Activated naive CD8-positive, alpha-beta T cell treated with anti-CD3 and anti-CD28 coated beads for 36 hours (primary cell): ENCODE measurements around the gene FAM240A. TPM values are rescaled to one million over a fixed set of nuclear protein-coding genes. Genes with fewer than 3 reads are reported as not detected.

Experiments used
- DNase-seq: peaks from one replicate; pipeline ENCODE4 v3.0.0; 2021
- H3K27ac Mint-ChIP-seq: one replicate; pipeline ENCODE4 v1.8.0; 2022; ENCODE audit warnings: mild to moderate bottlenecking, moderate library complexity, mixed read lengths
- H3K27me3 Mint-ChIP-seq: one replicate; pipeline ENCODE4 v1.8.0; 2022; ENCODE audit warnings: mild to moderate bottlenecking, mixed read lengths
- H3K36me3 Mint-ChIP-seq: one replicate; pipeline ENCODE4 v1.8.0; 2021; ENCODE audit warnings: mild to moderate bottlenecking, mixed read lengths
- H3K4me1 Mint-ChIP-seq: one replicate; pipeline ENCODE4 v1.8.0; 2021; ENCODE audit warnings: mixed read lengths
- H3K4me3 Mint-ChIP-seq: one replicate; pipeline ENCODE4 v1.8.0; 2022; ENCODE audit warnings: mild to moderate bottlenecking, moderate library complexity, mixed read lengths
- H3K9me3 Mint-ChIP-seq: one replicate; pipeline ENCODE4 v1.8.0; 2022; ENCODE audit warnings: mixed read lengths
- total RNA-seq, 2 experiments: library from RNA; stranded (reverse); gene quantifications; one replicate each; pipeline ENCODE4 v1.2.3, GENCODE V29; 2021

Gene FAM240A
- total RNA-seq, 2 experiments from 2014 or later, result not detected

DNA sequence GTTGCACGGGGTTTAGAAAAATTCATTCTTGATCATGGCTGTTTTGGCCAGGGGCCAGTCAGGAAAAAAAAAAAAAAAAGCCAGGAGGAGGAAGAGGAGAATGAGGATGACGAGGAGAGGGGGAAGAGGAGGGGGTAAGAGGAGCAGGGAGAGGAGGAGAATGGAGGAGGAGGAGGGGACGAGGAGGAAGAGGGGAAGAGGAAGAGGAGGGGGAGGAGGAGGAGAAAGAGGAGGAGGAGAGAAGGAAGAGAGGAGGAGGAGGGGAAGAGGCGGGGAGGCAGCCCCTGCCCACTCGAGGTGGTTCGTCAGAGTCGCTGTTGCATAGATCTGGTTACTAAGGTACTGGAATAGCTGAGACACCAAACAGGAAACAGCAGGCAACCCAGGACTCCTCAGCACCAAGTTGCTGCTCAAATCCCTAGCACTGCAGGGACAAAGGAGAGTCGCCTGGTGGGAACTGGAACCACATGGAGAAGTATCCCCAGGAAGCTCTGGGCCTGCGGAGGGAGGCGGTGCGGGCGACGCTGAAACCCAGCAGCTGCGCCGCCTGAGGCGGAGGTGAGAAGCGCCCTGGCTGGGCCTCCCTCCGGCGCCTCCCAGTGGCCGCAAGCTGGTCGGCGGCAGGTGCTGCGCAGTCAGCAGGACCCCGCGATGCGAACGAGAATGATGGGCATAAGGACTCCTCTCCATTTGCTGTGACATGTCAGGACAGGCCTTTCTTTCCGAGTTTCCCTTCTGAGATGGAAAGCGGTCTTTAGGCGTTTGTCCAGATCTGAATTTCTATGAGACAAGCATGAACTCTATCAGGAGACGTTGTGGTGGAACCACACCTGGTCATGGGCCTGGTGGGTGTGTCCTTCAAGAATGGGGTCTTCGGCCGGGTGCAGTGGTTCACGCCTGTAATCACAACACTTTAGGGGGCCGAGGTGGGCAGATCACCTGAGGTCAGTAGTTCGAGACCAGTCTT is 17.5 kb downstream of the FAM240A start:
- peak overlapping the region; percentile 65 for H3K4me3 Mint-ChIP-seq
- H3K36me3 Mint-ChIP-seq, result no peaks in the 10 kb centered on the region
- no peaks in the 10 kb centered on the region for H3K27me3 Mint-ChIP-seq
- H3K4me1 Mint-ChIP-seq, result peaks cover 12% of the 10 kb centered on the region
- peak; percentile 81 for DNase-seq
- H3K9me3 Mint-ChIP-seq, result no peaks in the 10 kb centered on the region
- H3K27ac Mint-ChIP-seq, result peak overlapping the region; percentile 58

DNA sequence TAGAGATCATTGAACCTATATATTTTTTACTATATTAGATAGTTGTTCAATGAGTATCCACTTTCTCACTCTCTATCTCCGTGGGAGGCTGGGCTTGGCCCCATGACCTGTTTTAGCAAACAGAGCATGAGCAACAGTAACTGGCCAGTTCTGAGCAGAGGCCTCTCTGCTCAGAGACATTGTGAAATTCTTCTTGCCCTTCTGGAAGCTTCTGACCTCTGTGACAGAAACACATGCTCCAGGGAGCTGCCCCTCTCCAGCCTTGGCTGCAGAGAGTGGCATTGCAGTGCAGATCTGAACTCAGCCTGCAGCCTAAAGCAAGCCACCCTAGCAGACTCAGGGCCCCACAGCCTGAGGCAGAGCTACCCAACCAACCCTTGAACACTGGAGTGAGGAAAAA is 20.5 kb downstream of the FAM240A start:
- Mint-ChIP-seq H3K27ac (no peak overlapping the region), H3K27me3 (no peaks in the 10 kb centered on the region), H3K4me1 (peaks cover 12% of the 10 kb centered on the region), H3K9me3 (no peaks in the 10 kb centered on the region), H3K36me3 (no peaks in the 10 kb centered on the region), H3K4me3 (no peak overlapping the region)
- DNase-seq, result no peak

DNA sequence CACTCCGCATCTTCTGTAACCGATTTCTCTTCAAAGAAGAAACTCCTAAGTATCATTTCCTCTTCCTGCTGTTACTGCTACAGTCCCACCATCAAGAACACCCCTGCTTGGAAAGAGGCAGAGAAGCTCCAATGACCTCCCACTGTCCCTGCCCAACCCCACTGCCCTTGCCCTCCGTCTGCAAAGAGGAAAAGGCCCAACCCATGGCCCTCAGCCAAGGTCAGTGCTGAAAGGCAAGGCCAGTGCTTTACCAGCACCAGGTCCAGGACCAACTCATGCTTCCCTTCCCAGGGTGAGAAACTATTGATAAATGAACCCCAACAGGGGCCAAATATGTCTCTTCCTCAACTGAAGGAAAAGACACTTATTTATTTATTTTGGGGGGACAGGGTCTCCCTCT is 22.5 kb downstream of the FAM240A start:
- Mint-ChIP-seq H3K4me3 (no peak overlapping the region), H3K9me3 (peaks cover 1% of the 10 kb centered on the region), H3K4me1 (peaks cover 4% of the 10 kb centered on the region), H3K36me3 (no peaks in the 10 kb centered on the region), H3K27ac (no peak overlapping the region), H3K27me3 (no peaks in the 10 kb centered on the region)
- DNase-seq, result no peak

DNA sequence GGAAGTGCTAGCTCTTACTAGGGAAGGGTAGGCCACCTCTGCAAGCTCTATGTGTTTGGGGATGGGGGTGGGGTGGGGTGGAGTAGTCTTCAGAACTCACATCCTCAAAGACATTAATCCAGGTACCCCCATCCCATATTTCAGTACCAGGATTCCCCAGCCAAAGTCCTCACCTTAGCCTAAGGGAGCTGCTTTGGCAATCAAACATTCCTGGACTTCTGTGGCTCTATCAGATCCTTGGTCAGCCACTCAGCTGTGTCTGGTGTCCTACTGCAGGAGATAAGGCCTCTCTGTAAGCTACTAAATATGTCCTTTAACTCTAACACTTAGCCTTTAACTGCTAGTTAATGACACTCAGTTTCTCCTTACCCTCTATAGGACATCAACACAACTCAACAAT is 26.9 kb downstream of the FAM240A start:
- Mint-ChIP-seq H3K27me3 (peaks cover 12% of the 10 kb centered on the region), H3K4me1 (no peaks in the 10 kb centered on the region), H3K9me3 (peaks cover 14% of the 10 kb centered on the region), H3K4me3 (no peak overlapping the region), H3K27ac (no peak overlapping the region), H3K36me3 (peaks cover 2% of the 10 kb centered on the region)
- DNase-seq, result no peak

DNA sequence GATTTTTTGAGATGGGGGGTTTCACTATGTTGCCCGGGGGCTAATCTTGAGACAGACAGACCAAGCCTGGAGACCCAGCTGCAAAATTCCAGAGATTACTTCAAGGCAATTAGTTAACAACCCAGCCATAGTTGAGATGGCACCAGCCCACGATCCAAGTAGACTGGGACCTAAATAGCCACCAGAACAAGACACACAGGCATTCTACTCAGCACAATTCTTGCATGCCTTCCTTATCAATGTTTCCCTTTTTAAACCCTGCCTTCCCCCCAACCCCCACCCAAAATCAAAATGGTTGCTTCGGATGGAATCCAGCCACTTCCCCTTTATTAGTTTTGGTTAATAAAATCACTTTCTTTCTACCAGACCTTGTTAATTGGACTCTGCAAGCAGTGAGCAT is 28.6 kb downstream of the FAM240A start:
- Mint-ChIP-seq H3K27me3 (peaks cover 16% of the 10 kb centered on the region), H3K4me1 (no peaks in the 10 kb centered on the region), H3K9me3 (peaks cover 14% of the 10 kb centered on the region), H3K27ac (no peak overlapping the region), H3K36me3 (peaks cover 2% of the 10 kb centered on the region), H3K4me3 (no peak overlapping the region)
- DNase-seq, result no peak

DNA sequence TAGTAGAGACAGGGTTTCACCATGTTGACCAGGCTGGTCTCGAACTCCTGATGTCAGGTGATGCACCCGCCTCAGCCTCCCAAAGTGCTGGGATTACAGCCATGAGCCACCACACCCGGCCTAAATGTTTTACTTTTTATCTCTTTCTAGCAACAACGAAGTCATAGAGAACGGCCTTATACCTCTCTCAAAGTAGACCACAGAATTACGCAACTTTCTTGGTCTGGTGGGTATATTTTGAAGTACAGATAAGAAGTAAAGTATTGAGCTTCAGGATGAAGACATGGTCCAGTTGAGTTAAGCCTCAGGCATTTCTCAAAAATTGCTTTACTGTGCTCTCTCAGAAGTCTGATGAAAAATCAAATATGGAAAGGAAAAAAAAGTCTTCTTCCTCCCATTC is 30.6 kb downstream of the FAM240A start:
- Mint-ChIP-seq H3K27me3 (peaks cover 16% of the 10 kb centered on the region), H3K27ac (no peak overlapping the region), H3K4me3 (no peak overlapping the region), H3K9me3 (peaks cover 14% of the 10 kb centered on the region), H3K4me1 (no peaks in the 10 kb centered on the region), H3K36me3 (peaks cover 2% of the 10 kb centered on the region)
- no peak for DNase-seq

DNA sequence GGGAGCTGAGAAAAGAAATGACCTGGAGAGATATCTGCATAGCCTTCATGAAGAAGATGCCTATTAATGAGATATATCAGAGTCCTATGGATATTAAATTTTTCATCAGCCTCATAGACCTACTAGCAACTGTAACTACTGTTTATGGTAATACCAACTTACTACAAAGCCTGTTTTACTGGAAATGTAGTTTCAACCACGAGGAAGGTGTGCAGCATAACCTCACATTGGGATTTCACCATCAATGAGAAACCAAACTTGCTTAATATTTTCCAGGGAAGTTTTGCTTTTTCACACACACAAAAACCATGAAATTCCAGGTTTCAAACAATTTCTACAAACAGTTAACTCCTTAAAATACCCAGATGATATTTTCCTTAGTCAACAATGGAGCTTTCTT is 31.4 kb downstream of the FAM240A start:
- no peak for DNase-seq
- H3K4me3 Mint-ChIP-seq, result no peak overlapping the region
- peaks cover 2% of the 10 kb centered on the region for H3K36me3 Mint-ChIP-seq
- no peaks in the 10 kb centered on the region for H3K4me1 Mint-ChIP-seq
- H3K9me3 Mint-ChIP-seq, result peaks cover 14% of the 10 kb centered on the region
- H3K27ac Mint-ChIP-seq, result no peak overlapping the region
- peaks cover 16% of the 10 kb centered on the region for H3K27me3 Mint-ChIP-seq

DNA sequence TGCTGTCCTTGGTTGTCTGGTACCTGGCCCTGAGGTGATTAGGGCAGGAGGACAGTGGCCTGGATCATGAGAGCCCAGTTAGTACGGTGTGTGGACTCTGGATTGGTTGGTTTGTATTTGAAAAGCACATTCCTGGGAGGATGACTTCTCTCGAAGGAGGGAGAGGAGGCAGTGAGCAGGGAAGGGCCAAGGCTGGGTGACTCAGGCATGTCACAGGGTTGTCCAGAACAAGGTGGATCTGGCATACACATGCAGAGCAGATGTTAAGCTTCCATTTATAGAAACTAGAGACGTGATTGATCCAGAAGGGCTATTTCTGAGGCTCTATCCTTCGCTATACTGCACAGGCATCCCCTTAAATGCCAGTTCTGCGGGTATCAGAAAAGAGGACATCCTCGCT is 34.4 kb downstream of the FAM240A start:
- H3K27ac Mint-ChIP-seq, result no peak overlapping the region
- no peaks in the 10 kb centered on the region for H3K4me1 Mint-ChIP-seq
- no peaks in the 10 kb centered on the region for H3K36me3 Mint-ChIP-seq
- H3K9me3 Mint-ChIP-seq, result peaks cover under 1% of the 10 kb centered on the region
- no peak for DNase-seq
- H3K4me3 Mint-ChIP-seq, result no peak overlapping the region
- peaks cover 11% of the 10 kb centered on the region for H3K27me3 Mint-ChIP-seq

DNA sequence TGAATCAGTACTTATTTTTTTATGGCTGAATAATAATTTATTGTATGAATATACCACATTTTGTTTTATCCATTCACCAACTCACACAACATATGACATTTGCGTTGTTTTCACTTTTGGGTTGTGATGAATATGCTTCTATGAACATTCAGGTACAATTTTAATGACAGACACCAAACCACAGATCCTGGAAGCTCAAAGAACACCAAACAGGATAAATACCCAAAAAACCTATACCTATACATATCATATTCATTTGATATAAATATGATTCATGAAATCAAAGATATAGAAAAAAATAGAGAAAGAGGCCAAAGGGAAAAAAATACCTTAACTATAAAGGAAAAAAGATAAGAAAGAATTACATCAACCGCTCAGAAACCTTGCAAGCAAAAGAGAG is 35.8 kb downstream of the FAM240A start:
- H3K4me1 Mint-ChIP-seq, result no peaks in the 10 kb centered on the region
- peaks cover 8% of the 10 kb centered on the region for H3K9me3 Mint-ChIP-seq
- no peak overlapping the region for H3K27ac Mint-ChIP-seq
- no peaks in the 10 kb centered on the region for H3K36me3 Mint-ChIP-seq
- no peak overlapping the region for H3K4me3 Mint-ChIP-seq
- no peak for DNase-seq
- peaks cover 14% of the 10 kb centered on the region for H3K27me3 Mint-ChIP-seq

DNA sequence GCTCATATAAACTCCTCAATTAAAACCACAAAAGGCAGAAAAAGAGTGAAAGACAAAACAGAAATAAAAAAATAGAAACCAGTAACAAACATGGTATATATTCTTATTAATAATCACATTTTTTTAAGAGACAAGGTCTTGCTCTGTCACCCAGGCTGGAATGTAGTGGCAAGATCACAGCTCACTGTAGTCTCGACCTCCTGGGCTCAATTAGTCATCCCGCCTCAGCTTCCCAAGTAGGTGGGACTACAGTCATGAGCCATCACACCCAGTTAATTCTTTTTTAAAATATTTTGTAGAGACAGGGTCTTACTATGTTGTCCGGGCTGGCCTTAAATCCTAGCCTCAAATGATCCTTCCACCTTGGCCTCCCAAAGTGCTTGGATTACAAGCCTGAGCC is 37.1 kb downstream of the FAM240A start:
- H3K9me3 Mint-ChIP-seq, result peaks cover 8% of the 10 kb centered on the region

DNA sequence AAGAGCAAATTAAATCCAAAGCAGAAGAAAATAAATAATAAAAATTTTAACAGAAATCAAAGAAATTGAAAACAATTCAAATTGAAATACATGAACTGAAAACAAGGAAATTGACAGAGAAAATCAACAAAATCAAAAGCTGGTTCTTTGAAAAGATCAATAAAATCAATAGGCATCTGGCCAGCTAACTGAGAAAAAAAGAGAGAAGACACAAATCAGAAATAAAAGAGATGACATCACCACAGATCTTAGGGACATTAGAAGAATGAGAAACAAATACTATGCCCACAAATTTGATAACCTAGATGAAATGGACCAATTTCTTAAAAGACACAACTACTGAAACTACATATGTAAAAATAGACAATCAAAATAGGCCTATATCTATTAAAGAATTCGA is 38.8 kb downstream of the FAM240A start:
- Mint-ChIP-seq H3K27me3 (peaks cover 10% of the 10 kb centered on the region), H3K4me1 (no peaks in the 10 kb centered on the region), H3K9me3 (peaks cover 8% of the 10 kb centered on the region), H3K4me3 (no peak overlapping the region), H3K27ac (no peak overlapping the region), H3K36me3 (no peaks in the 10 kb centered on the region)
- DNase-seq, result no peak

More for the DNA sequence above, 37.1 kb downstream of the FAM240A start:
- no peak overlapping the region for H3K27ac Mint-ChIP-seq
- peaks cover 14% of the 10 kb centered on the region for H3K27me3 Mint-ChIP-seq
- no peaks in the 10 kb centered on the region for H3K36me3 Mint-ChIP-seq
- no peaks in the 10 kb centered on the region for H3K4me1 Mint-ChIP-seq
- no peak for DNase-seq
- H3K4me3 Mint-ChIP-seq, result no peak overlapping the region

DNA sequence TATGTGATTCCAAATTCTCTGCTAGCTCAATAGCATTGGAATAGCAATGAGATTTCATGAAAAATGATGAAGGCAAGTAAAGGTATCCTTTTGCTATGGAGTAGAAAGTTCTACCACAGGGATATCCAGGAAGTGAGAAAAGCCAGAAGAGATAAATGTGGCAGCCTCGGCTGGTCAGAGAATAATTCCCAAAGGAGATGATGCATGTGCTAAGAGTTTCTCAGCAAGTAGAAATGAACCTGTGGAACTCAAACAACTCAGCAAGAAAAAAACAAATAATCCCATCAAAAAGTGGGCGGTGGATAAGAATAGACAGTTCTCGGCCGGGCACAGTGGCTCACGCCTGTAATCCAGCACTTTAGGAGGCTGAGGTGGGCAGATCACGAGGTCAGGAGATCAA is 42.9 kb downstream of the FAM240A start:
- no peak for DNase-seq
- Mint-ChIP-seq H3K9me3 (peaks cover 8% of the 10 kb centered on the region), H3K4me3 (no peak overlapping the region), H3K36me3 (no peaks in the 10 kb centered on the region), H3K27me3 (peaks cover 6% of the 10 kb centered on the region), H3K27ac (no peak overlapping the region), H3K4me1 (peaks cover 2% of the 10 kb centered on the region)

DNA sequence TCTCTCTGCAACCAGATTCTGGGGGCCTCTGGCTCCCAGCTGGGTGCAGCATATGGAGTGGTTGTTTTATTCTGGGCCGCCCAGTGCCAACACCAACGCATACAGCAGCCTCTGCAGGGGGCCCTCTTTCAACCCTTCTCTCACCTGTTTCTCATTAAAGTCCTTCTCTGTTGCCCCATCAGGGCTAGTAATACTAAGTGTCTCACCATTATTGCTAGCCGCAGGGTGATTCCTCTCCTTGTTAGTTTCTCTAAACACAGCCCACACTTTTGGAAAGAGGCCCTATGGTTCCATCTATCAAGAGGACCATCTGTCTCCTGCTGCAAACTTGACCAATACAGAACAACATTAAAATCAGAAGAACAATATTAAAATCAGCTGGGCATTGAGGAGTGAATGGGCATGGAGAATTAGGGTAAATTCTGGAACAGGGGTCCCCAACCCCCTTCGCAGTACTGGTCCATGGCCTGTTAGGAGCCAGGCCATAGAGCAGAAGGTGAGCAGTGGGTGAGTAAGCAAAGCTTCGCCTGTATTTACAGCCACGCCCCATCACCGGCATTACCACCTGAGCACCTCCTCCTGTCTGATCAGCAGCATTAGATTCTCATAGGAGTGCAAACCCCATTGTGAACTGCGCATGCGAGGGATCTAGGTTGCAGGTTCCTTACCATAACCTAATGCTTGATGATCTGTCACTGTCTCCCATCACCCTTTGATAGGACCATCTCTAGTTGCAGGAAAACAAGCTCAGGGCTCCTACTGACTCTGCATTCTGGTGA is 44.6 kb downstream of the FAM240A start:
- Mint-ChIP-seq H3K4me3 (no peak overlapping the region), H3K27ac (no peak overlapping the region), H3K4me1 (peaks cover 2% of the 10 kb centered on the region), H3K9me3 (peaks cover 6% of the 10 kb centered on the region), H3K27me3 (peaks cover 3% of the 10 kb centered on the region), H3K36me3 (no peaks in the 10 kb centered on the region)
- DNase-seq, result no peak

DNA sequence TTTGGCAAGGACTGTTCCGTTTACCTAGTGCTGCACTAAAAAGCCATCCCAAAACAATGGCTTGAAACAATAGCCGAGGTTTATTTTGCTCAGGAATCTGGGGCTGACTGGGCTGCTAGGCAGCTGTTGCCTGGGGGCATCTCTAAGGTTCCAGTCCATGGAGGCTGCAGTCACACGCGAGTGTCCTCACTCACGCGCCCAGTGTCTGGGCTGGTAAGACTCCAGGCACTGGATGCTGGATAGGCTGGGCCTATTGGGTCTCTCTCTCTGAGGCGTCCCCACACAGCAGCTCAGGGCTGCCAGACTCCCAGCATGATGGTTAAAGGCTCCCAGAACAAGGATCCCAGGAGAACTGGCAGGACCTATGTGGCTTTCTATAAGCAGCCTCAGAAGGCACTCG is 47.0 kb downstream of the FAM240A start:
- no peaks in the 10 kb centered on the region for H3K27me3 Mint-ChIP-seq
- no peaks in the 10 kb centered on the region for H3K9me3 Mint-ChIP-seq
- no peak overlapping the region for H3K27ac Mint-ChIP-seq
- no peak overlapping the region for H3K4me3 Mint-ChIP-seq
- DNase-seq, result no peak
- no peaks in the 10 kb centered on the region for H3K36me3 Mint-ChIP-seq
- peaks cover 2% of the 10 kb centered on the region for H3K4me1 Mint-ChIP-seq

DNA sequence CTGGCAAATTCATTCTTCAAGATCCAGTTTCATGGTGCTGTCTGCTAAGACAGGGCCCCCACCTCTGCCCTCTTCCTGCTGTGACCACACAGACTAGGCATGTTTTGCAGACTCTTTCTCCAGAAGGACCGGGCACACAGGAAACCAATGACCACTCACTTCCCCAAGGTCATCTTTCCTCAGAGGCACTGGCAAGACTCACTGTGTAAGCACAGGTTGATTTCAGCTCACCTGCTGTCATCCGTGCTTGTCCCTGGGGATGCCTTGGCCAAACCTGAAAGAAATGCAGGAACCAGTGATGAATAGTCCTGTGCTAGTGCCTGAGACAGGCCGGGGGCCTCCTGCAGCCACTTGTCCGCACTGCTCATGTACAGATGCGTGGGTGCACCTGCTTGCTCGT is 47.7 kb downstream of the FAM240A start:
- Mint-ChIP-seq H3K9me3 (no peaks in the 10 kb centered on the region), H3K4me3 (no peak overlapping the region), H3K4me1 (peaks cover 2% of the 10 kb centered on the region), H3K27ac (no peak overlapping the region), H3K27me3 (no peaks in the 10 kb centered on the region), H3K36me3 (no peaks in the 10 kb centered on the region)
- no peak for DNase-seq
